ENCODE data around the gene EDEM2.

DNA sequence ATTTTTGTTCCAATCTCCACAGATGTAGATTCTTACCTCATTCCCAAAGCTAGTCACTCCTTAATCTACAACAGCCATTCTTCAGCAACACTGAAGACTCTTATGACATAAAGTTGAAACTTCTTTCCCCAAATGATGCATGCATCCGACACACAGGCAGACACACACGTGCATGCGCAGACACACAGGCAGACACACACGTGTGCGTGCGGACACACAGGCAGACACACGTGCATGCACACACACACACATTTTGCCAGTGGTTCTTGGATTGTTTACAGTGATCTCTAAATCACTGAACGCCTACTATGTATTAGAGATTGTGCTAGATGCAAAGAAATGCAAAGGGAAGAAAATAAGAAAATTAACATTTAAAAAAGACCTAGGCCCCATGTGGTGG is 45.5 kb downstream of the EDEM2 start:
- TF ChIP-seq EP300 (IDR thresholded peaks at IDR 0.05) = no peak
- no peak for TF ChIP-seq POLR2A (IDR thresholded peaks at IDR 0.05)
- TF ChIP-seq, protein P1, sequence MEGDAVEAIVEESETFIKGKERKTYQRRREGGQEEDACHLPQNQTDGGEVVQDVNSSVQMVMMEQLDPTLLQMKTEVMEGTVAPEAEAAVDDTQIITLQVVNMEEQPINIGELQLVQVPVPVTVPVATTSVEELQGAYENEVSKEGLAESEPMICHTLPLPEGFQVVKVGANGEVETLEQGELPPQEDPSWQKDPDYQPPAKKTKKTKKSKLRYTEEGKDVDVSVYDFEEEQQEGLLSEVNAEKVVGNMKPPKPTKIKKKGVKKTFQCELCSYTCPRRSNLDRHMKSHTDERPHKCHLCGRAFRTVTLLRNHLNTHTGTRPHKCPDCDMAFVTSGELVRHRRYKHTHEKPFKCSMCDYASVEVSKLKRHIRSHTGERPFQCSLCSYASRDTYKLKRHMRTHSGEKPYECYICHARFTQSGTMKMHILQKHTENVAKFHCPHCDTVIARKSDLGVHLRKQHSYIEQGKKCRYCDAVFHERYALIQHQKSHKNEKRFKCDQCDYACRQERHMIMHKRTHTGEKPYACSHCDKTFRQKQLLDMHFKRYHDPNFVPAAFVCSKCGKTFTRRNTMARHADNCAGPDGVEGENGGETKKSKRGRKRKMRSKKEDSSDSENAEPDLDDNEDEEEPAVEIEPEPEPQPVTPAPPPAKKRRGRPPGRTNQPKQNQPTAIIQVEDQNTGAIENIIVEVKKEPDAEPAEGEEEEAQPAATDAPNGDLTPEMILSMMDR (IDR thresholded peaks at IDR 0.05) = no peak

Measured in ovary (tissue), 3 donors.